HEK293 (cell line): ENCODE results near the gene HMGXB4.

Source experiments
- CTCF ChIA-PET: fragments of 350-600 bp; formaldehyde crosslinking; extraction: SDS; loops from one replicate; lab custom pipeline; 2021; ENCODE audit warnings: antibody characterized with exemption; lab: Yijun Ruan, JAX
- POLR2A ChIA-PET: fragments of 300-600 bp; formaldehyde crosslinking; extraction: SDS; loops from one replicate; lab custom pipeline; 2020; ENCODE audit warnings: antibody characterized with exemption, inconsistent platforms; lab: Yijun Ruan, JAX
- H3K27ac ChIP-seq: fragments of 200-500 bp; sonication (Bioruptor generic); 2 replicates; pipeline ENCODE4 v1.5.1; 2014; ENCODE audit warnings: low read depth, low read length, control low read depth, inconsistent platforms; ENCODE audit errors: extremely low read depth
- H3K36me3 ChIP-seq, 2 experiments: fragments of 200-500 bp in 1 of 2; sonication (Bioruptor generic) in 1 of 2; 1 replicate in 1 of 2; 2 replicates in 1 of 2; pipeline ENCODE4 v1.5.1; 2014 to 2017; ENCODE audit warnings: inconsistent platforms in 2 of 2, low read length in 2 of 2; ENCODE audit not compliant: control insufficient read depth in 2 of 2, insufficient read depth in 1 of 2
- H3K4me1 ChIP-seq: fragments of 200-500 bp; sonication (Bioruptor generic); 2 replicates; pipeline ENCODE4 v1.5.1; 2014; ENCODE audit warnings: mild to moderate bottlenecking, low read length, inconsistent platforms; ENCODE audit not compliant: control insufficient read depth, insufficient read depth
- H3K4me3 ChIP-seq: 2 replicates; pipeline ENCODE4 v1.5.1; 2011; ENCODE audit warnings: low read depth, mild to moderate bottlenecking, control low read depth, low read length, moderate library complexity
- H3K9me3 ChIP-seq: fragments of 200-500 bp; sonication (Bioruptor generic); 2 replicates; pipeline ENCODE4 v1.5.1; 2014; ENCODE audit warnings: low read depth, low read length, inconsistent platforms; ENCODE audit not compliant: control insufficient read depth, insufficient read depth
- CTCF ChIP-seq: fragments of 450-650 bp; formaldehyde crosslinking; IDR thresholded peaks from 2 replicates; pipeline ENCODE4 v1.5.1; 2016; ENCODE audit warnings: missing biosample characterization, missing genetic modification characterization
- GFI1B ChIP-seq: fragments of 450-650 bp; formaldehyde crosslinking; IDR thresholded peaks from 2 replicates; pipeline ENCODE4 v1.5.1; 2016; ENCODE audit warnings: missing biosample characterization, missing genetic modification characterization
- GLI4 ChIP-seq: fragments of 450-650 bp; formaldehyde crosslinking; IDR thresholded peaks from 2 replicates; pipeline ENCODE4 v1.5.1; 2016; ENCODE audit warnings: missing biosample characterization, missing genetic modification characterization
- KLF16 ChIP-seq: fragments of 450-650 bp; formaldehyde crosslinking; IDR thresholded peaks from 2 replicates; pipeline ENCODE4 v1.5.1; 2017; ENCODE audit warnings: missing biosample characterization, missing genetic modification characterization
- SETDB1 ChIP-seq: IDR thresholded peaks from one replicate; pipeline ENCODE4 v1.6.1; 2017; ENCODE audit warnings: mild to moderate bottlenecking, low read length, moderate library complexity, mixed read lengths; ENCODE audit not compliant: insufficient read length
- ZBTB44 ChIP-seq: fragments of 450-650 bp; IDR thresholded peaks from 2 replicates; pipeline ENCODE4 v1.5.1; 2018; ENCODE audit warnings: missing biosample characterization, mild to moderate bottlenecking, missing genetic modification characterization
- ZBTB49 ChIP-seq: fragments of 450-650 bp; formaldehyde crosslinking; IDR thresholded peaks from 2 replicates; pipeline ENCODE4 v1.5.1; 2016; ENCODE audit warnings: missing biosample characterization, missing genetic modification characterization, low read depth
- ZBTB6 ChIP-seq: fragments of 450-650 bp; formaldehyde crosslinking; IDR thresholded peaks from 2 replicates; pipeline ENCODE4 v1.5.1; 2017; ENCODE audit warnings: missing biosample characterization, missing genetic modification characterization
- ZBTB8A ChIP-seq: fragments of 450-650 bp; formaldehyde crosslinking; IDR thresholded peaks from 2 replicates; pipeline ENCODE4 v1.5.1; 2016; ENCODE audit warnings: missing biosample characterization, missing genetic modification characterization
- ZNF121 ChIP-seq: fragments of 450-650 bp; formaldehyde crosslinking; IDR thresholded peaks from 2 replicates; pipeline ENCODE4 v1.5.1; 2016; ENCODE audit warnings: missing biosample characterization, missing genetic modification characterization
- ZNF23 ChIP-seq: fragments of 450-650 bp; formaldehyde crosslinking; IDR thresholded peaks from 2 replicates; pipeline ENCODE4 v1.5.1; 2016; ENCODE audit warnings: missing biosample characterization, missing genetic modification characterization, borderline replicate concordance
- ZNF341 ChIP-seq: fragments of 450-650 bp; formaldehyde crosslinking; IDR thresholded peaks from 2 replicates; pipeline ENCODE4; 2016; ENCODE audit warnings: low read depth, missing biosample characterization, missing genetic modification characterization
- ZNF350 ChIP-seq: fragments of 450-650 bp; formaldehyde crosslinking; IDR thresholded peaks from 2 replicates; pipeline ENCODE4 v1.5.0; 2017; ENCODE audit warnings: missing biosample characterization, mild to moderate bottlenecking, missing genetic modification characterization
- ZNF366 ChIP-seq: fragments of 450-650 bp; formaldehyde crosslinking; conservative IDR thresholded peaks from 2 replicates; pipeline ENCODE4 v1.5.1; 2016; ENCODE audit warnings: missing biosample characterization, missing genetic modification characterization
- ZNF398 ChIP-seq: fragments of 450-650 bp; formaldehyde crosslinking; IDR thresholded peaks from 2 replicates; pipeline ENCODE4 v1.5.1; 2017; ENCODE audit warnings: missing biosample characterization, missing genetic modification characterization
- ZNF488 ChIP-seq: fragments of 450-650 bp; formaldehyde crosslinking; IDR thresholded peaks from 2 replicates; pipeline ENCODE4 v1.5.1; 2016; ENCODE audit warnings: missing biosample characterization, missing genetic modification characterization
- ZNF510 ChIP-seq: fragments of 450-650 bp; formaldehyde crosslinking; IDR thresholded peaks from 2 replicates; pipeline ENCODE4 v1.5.1; 2018; ENCODE audit warnings: mild to moderate bottlenecking, missing genetic modification characterization, missing biosample characterization; ENCODE audit not compliant: insufficient replicate concordance
- ZNF530 ChIP-seq: fragments of 450-650 bp; formaldehyde crosslinking; IDR thresholded peaks from 2 replicates; pipeline ENCODE4 v1.5.1; 2016; ENCODE audit warnings: low read depth, missing biosample characterization, missing genetic modification characterization
- ZNF548 ChIP-seq: fragments of 450-650 bp; formaldehyde crosslinking; IDR thresholded peaks from 2 replicates; pipeline ENCODE4 v1.5.1; 2016; ENCODE audit warnings: missing biosample characterization, missing genetic modification characterization
- ZNF561 ChIP-seq: fragments of 450-650 bp; IDR thresholded peaks from 2 replicates; pipeline ENCODE4 v1.5.1; 2018; ENCODE audit warnings: missing biosample characterization, missing genetic modification characterization, borderline replicate concordance
- ZNF571 ChIP-seq: fragments of 450-650 bp; formaldehyde crosslinking; IDR thresholded peaks from 2 replicates; pipeline ENCODE4 v1.5.0; 2017; ENCODE audit warnings: missing biosample characterization, missing genetic modification characterization
- ZNF580 ChIP-seq: fragments of 450-650 bp; formaldehyde crosslinking; IDR thresholded peaks from 2 replicates; pipeline ENCODE4 v1.5.1; 2016; ENCODE audit warnings: missing biosample characterization, missing genetic modification characterization
- ZNF645 ChIP-seq: fragments of 450-650 bp; formaldehyde crosslinking; IDR thresholded peaks from 2 replicates; pipeline ENCODE4; 2016; ENCODE audit warnings: missing biosample characterization, missing genetic modification characterization
- ZNF677 ChIP-seq: fragments of 450-650 bp; IDR thresholded peaks from 2 replicates; pipeline ENCODE4 v1.5.0; 2018; ENCODE audit warnings: missing biosample characterization, mild to moderate bottlenecking, missing genetic modification characterization, moderate library complexity
- ZNF837 ChIP-seq: fragments of 450-650 bp; formaldehyde crosslinking; IDR thresholded peaks from 2 replicates; pipeline ENCODE4 v1.5.1; 2016; ENCODE audit warnings: missing biosample characterization, missing genetic modification characterization

The HMGXB4 gene

GRCh38 chr22:35292786-35293185 lies 35.5 kb downstream of the HMGXB4 start:
- TF ChIP-seq ZNF341 (tag by site-specific recombination) (no peak), ZNF530 (tag by site-specific recombination) (no peak), ZNF645 (tag by site-specific recombination) (no peak), ZNF580 (tag by site-specific recombination) (no peak), GFI1B (tag by site-specific recombination) (no peak), ZBTB8A (tag by site-specific recombination) (no peak), ZNF121 (tag by site-specific recombination) (no peak), SETDB1 (no peak), ZNF677 (tag by site-specific recombination) (no peak), ZBTB6 (tag by site-specific recombination) (no peak), ZNF561 (tag by site-specific recombination) (no peak), ZNF366 (tag by site-specific recombination) (no peak), KLF16 (tag by site-specific recombination) (no peak), ZNF510 (tag by site-specific recombination) (no peak), ZNF837 (tag by site-specific recombination) (no peak), ZBTB44 (no peak)
- Histone ChIP-seq H3K4me1 (no peaks in the 10 kb centered on the region), H3K4me3 (no peak overlapping the region), H3K9me3 (no peaks in the 10 kb centered on the region), H3K27ac (no peak overlapping the region), H3K36me3 (peaks cover 82 to 87% of the 10 kb centered on the region in 2 experiments)
- ChIA-PET CTCF (no interaction called here), POLR2A (no interaction called here)

- Histone ChIP-seq H3K27ac (no peak overlapping the region), H3K9me3 (no peaks in the 10 kb centered on the region), H3K4me1 (no peaks in the 10 kb centered on the region), H3K36me3 (peaks cover 50 to 60% of the 10 kb centered on the region in 2 experiments), H3K4me3 (no peak overlapping the region)
- ChIA-PET CTCF (no interaction called here), POLR2A (no interaction called here)
- TF ChIP-seq ZNF350 (tag by site-specific recombination) (no peak), ZNF548 (tag by site-specific recombination) (no peak), ZNF398 (no peak), ZNF341 (tag by site-specific recombination) (no peak), ZNF488 (tag by site-specific recombination) (no peak), GLI4 (tag by site-specific recombination) (no peak), ZNF23 (tag by site-specific recombination) (no peak), ZBTB49 (tag by site-specific recombination) (no peak), ZNF837 (tag by site-specific recombination) (no peak), CTCF (tag by site-specific recombination) (no peak), ZNF571 (tag by site-specific recombination) (no peak)
Observed at GRCh38 chr22:35296051-35296450, 38.8 kb downstream of the HMGXB4 start.
